Measurements from ENCODE around the gene DNAI1. TPM values are rescaled to one million over a fixed set of nuclear protein-coding genes. Genes with fewer than 3 reads are reported as not detected.

The DNAI1 gene
- polyA plus RNA-seq, 1 experiment, result not detected

GRCh38 chr9:34563262-34563661 is 104.7 kb downstream of the DNAI1 start:
- no peaks in the 10 kb centered on the region for H3K36me3 ChIP-seq (ENCODE audit: control insufficient read depth, insufficient read depth, low read length)
- DNase-seq (ENCODE audit: low read depth), result no peak
- ChIA-PET POLR2A (no interaction called here), CTCF (interaction anchor here (2.5 to 3.8 kb wide), 2 partner anchors 16 to 28 kb away, joined by 8 to 16 read pairs; no protein-coding TSS in a partner anchor)
- H3K4me3 ChIP-seq (ENCODE audit: low read depth, low read length), result no peak overlapping the region
- H3K27me3 ChIP-seq (ENCODE audit: control insufficient read depth, insufficient read depth, low read length), result peaks cover 10% of the 10 kb centered on the region
- TF ChIP-seq CTCF (IDR thresholded peaks at IDR 0.05; ENCODE audit: insufficient read depth, low read depth, low read length), result no peak

DNA sequence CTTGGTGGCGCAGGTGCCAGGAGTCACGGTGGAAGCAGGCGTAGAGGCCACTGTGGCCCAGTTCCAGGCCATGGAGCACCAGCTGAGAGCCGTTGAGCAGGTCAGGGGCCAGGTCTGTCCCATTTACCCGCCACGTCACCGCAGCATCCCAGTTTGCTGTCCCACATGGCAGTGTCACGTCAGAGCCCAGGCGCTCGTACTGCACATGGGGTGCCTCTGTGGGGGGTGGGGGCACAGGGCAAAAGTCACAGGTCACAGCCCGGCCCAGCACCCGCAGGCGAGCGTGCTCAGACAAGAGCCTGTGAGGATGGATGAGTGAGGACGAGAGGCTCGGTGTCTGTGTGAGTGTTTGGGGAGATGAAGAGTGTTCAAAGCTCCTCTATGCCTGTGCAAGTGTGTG is 106.0 kb downstream of the DNAI1 start:
- Histone ChIP-seq H3K27me3 (ENCODE audit: control insufficient read depth, insufficient read depth, low read length) (peaks cover 7% of the 10 kb centered on the region), H3K36me3 (ENCODE audit: control insufficient read depth, insufficient read depth, low read length) (no peaks in the 10 kb centered on the region), H3K4me3 (ENCODE audit: low read depth, low read length) (no peak overlapping the region)
- TF ChIP-seq CTCF (IDR thresholded peaks at IDR 0.05; ENCODE audit: insufficient read depth, low read depth, low read length), result no peak
- POLR2A ChIA-PET, result no interaction called here
- no peak for DNase-seq (ENCODE audit: low read depth)
- CTCF ChIA-PET, result interaction anchor here (2.5 to 3.8 kb wide), 2 partner anchors 17 to 27 kb away, joined by 8 to 16 read pairs; no protein-coding TSS in a partner anchor

- Histone ChIP-seq H3K4me3 (ENCODE audit: low read depth, low read length) (no peak overlapping the region), H3K27me3 (ENCODE audit: control insufficient read depth, insufficient read depth, low read length) (peaks cover 12% of the 10 kb centered on the region), H3K36me3 (ENCODE audit: control insufficient read depth, insufficient read depth, low read length) (no peaks in the 10 kb centered on the region)
- ChIA-PET POLR2A (no interaction called here), CTCF (no interaction called here)
- no peak for TF ChIP-seq CTCF (IDR thresholded peaks at IDR 0.05; ENCODE audit: insufficient read depth, low read depth, low read length)
- DNase-seq (ENCODE audit: low read depth), result no peak
These were observed 107.3 kb downstream of the DNAI1 start for GRCh38 chr9:34565856-34566255.

DNA sequence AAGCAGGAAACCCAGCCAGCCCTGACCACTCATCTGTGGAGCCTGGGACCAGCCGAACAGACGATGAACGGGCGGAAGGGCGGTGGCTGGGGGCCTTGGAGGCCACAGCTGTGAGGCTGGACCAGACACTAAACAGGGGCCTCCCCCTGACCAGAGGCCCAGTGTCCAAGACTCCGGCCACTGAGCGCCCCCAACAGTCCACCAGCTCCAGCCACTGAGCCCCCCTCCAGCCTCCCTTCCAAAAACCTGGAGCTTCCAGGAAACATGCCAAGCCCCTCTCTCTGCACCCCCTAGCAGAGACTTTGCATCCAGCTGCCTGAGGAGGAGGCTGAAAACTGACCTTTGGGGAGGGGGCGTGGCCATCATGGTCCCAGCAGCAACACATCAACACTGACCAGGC is 107.7 kb downstream of the DNAI1 start:
- CTCF ChIA-PET, result no interaction called here
- no peak for TF ChIP-seq CTCF (IDR thresholded peaks at IDR 0.05; ENCODE audit: insufficient read depth, low read depth, low read length)
- peaks cover 12% of the 10 kb centered on the region for H3K27me3 ChIP-seq (ENCODE audit: control insufficient read depth, insufficient read depth, low read length)
- no peak for DNase-seq (ENCODE audit: low read depth)
- H3K4me3 ChIP-seq (ENCODE audit: low read depth, low read length), result no peak overlapping the region
- POLR2A ChIA-PET, result no interaction called here
- no peaks in the 10 kb centered on the region for H3K36me3 ChIP-seq (ENCODE audit: control insufficient read depth, insufficient read depth, low read length)

DNA sequence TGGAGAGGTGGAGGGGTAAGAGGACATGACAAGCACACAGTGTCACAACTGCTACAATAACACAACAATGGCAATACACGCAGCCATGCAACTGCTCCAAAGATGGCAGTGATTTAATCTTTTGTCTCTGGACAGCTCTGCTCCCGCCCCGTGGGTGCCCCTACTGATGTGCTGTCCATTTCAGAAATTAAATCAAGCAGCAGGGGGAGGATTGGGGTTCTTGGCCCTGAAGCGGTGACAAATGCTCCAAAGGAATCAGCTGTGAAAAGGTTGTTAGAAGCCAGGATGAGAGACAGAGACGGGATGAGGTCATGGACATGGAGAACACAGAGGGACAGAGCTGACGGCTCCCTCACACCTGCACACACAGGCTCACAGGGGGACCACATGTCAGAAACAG is 108.4 kb downstream of the DNAI1 start:
- peaks cover 14% of the 10 kb centered on the region for H3K27me3 ChIP-seq (ENCODE audit: control insufficient read depth, insufficient read depth, low read length)
- no peak for DNase-seq (ENCODE audit: low read depth)
- no peak for TF ChIP-seq CTCF (IDR thresholded peaks at IDR 0.05; ENCODE audit: insufficient read depth, low read depth, low read length)
- CTCF ChIA-PET, result interaction anchor here (1.2 kb wide), 1 partner anchor 37 kb away, joined by 3 read pairs; no protein-coding TSS in a partner anchor
- no peaks in the 10 kb centered on the region for H3K36me3 ChIP-seq (ENCODE audit: control insufficient read depth, insufficient read depth, low read length)
- POLR2A ChIA-PET, result no interaction called here
- no peak overlapping the region for H3K4me3 ChIP-seq (ENCODE audit: low read depth, low read length)
